Heart left ventricle (tissue), 13 donors: ENCODE results near the gene FADS3.

Experiments used
- CTCF ChIP-seq, 12 donors: fragments of 200-600 bp; sonication (generic) in 4 of 12; IDR thresholded peaks; one replicate each; pipeline versions ENCODE4 v1.5.0 to v1.8.0; 2018 to 2022; ENCODE audit warnings: antibody characterized with exemption in 12 of 12, mild to moderate bottlenecking in 5 of 12
- POLR2A ChIP-seq, 2 donors: fragments of 450-650 bp; IDR thresholded peaks; one replicate each; pipeline ENCODE4 v1.6.1; 2017; ENCODE audit warnings: antibody characterized with exemption in 2 of 2, mild to moderate bottlenecking in 2 of 2, moderate library complexity in 2 of 2
- donor health status: ischemic (EF 13 %, LVEDD 7.1; RV severe dilation, severe dysfunction).
- donor health status: DM: no; HTN: yes; CAD: no.
- donor health status: DM: no; HTN: no; CAD: no.
- donor health status: ischemic (EF 25% LVEDD 6.9; RV normal size, moderate dysfunction).
- donor health status: ischemic (EF 25% LVEDD 5.7; RV mildly dilated, moderate dysfunction).
- donor health status: ischemic (EF 35%, LVEDD 5.7; RV mildly dilated, moderate dysfunction).
- donor health status: nonischemic (EF 11% LVEDD 7.7; RV severe dilation, severe dysfunction).
- donor health status: DM: yes; HTN: yes; CAD: no.
- donor health status: PGD.
- donor health status: ischemic (EF 29% LVEDD 5.4; RV normal size, mild dysfunction).
- donor health status: nonischemic (EF 23%, LVEDD 6.1; RV moderate dilation, normal function).

GRCh38 chr11:61834278-61835048 is 56.9 kb downstream of the FADS3 start:
- TF ChIP-seq CTCF (IDR thresholded peaks at IDR 0.05) (no peak), POLR2A (IDR thresholded peaks at IDR 0.05) (no peak)
